ENCODE results near the gene TP73.

GRCh38 chr1:3741566-3742438 lies 89.5 kb downstream of the TP73 start:
- no peak for TF ChIP-seq CTCF (IDR thresholded peaks at IDR 0.05)
- TF ChIP-seq POLR2A (IDR thresholded peaks at IDR 0.05): no peak
